Activated CD8-positive, alpha-beta memory T cell treated with anti-CD3 and anti-CD28 coated beads, Interleukin-2, amount 50 U/mL, for 24 hours (primary cell): ENCODE results near the gene HOXD10.

Experiments
- DNase-seq: peaks from one replicate; pipeline ENCODE4 v3.0.0-alpha.2; 2020; ENCODE audit errors: extremely low read depth

Gene HOXD10

GRCh38 chr2:176136374-176137251 is 20.0 kb downstream of the HOXD10 start:
- no peak for DNase-seq

- no peak for DNase-seq
Measured at GRCh38 chr2:176137252-176137580, 20.6 kb downstream of the HOXD10 start.

- no peak for DNase-seq
Measured at GRCh38 chr2:176137906-176138305, 21.3 kb downstream of the HOXD10 start.

- no peak for DNase-seq
Measured at GRCh38 chr2:176138526-176138922, 21.9 kb downstream of the HOXD10 start.

- DNase-seq: no peak
Measured at GRCh38 chr2:176138923-176139660, 22.5 kb downstream of the HOXD10 start.

GRCh38 chr2:176139661-176140512 is 23.3 kb downstream of the HOXD10 start:
- DNase-seq: no peak

- DNase-seq: no peak
Measured at GRCh38 chr2:176140513-176141317, 24.1 kb downstream of the HOXD10 start.

GRCh38 chr2:176142281-176142680 is 25.7 kb downstream of the HOXD10 start:
- DNase-seq: no peak

- no peak for DNase-seq
Measured at GRCh38 chr2:176145085-176145969, 28.7 kb downstream of the HOXD10 start.

- DNase-seq: no peak
Measured at GRCh38 chr2:176146101-176146500, 29.5 kb downstream of the HOXD10 start.

- DNase-seq: no peak
Measured at GRCh38 chr2:176146645-176147044, 30.1 kb downstream of the HOXD10 start.

- DNase-seq: no peak
Measured at GRCh38 chr2:176147210-176147799, 30.7 kb downstream of the HOXD10 start.

- no peak for DNase-seq
Measured at GRCh38 chr2:176147800-176148496, 31.4 kb downstream of the HOXD10 start.

- no peak for DNase-seq
Measured at GRCh38 chr2:176148751-176149421, 32.3 kb downstream of the HOXD10 start.

GRCh38 chr2:176149481-176149938 is 32.9 kb downstream of the HOXD10 start:
- DNase-seq: no peak

- DNase-seq: no peak
Measured at GRCh38 chr2:176149939-176150583, 33.5 kb downstream of the HOXD10 start.

GRCh38 chr2:176150584-176151441 is 34.2 kb downstream of the HOXD10 start:
- DNase-seq: no peak
